Central memory CD8-positive, alpha-beta T cell (primary cell): ENCODE data around the gene CWC22.
"Not testable (repeated sequence)": the region's sequence is repeated elsewhere in the genome, so short reads cannot be mapped to it uniquely, and the experiment has no call there.

ENCODE experiments used
- ATAC-seq: fragments of 150-1000 bp; cut with Tn5 transposase; replicated peaks from 2 replicates; pipeline ENCODE4 v1.10.0; 2022; ENCODE audit warnings: mild to moderate bottlenecking, moderate FRiP score, moderate number of reproducible peaks; ENCODE audit not compliant: poor library complexity, severe bottlenecking; ENCODE audit errors: extremely low read depth
- DNase-seq, 2 donors: peaks; one replicate each; pipeline ENCODE4 v3.0.0; 2021; ENCODE audit warnings: low spot score in 2 of 2
- H3K27ac Mint-ChIP-seq: one replicate; pipeline ENCODE4 v1.8.0; 2022; ENCODE audit warnings: low read depth, mild to moderate bottlenecking, moderate library complexity, mixed read lengths
- H3K27me3 Mint-ChIP-seq: one replicate; pipeline ENCODE4 v1.8.0; 2022; ENCODE audit warnings: mixed read lengths
- H3K36me3 Mint-ChIP-seq: one replicate; pipeline ENCODE4 v1.8.0; 2022; ENCODE audit warnings: mild to moderate bottlenecking, moderate library complexity, mixed read lengths; ENCODE audit not compliant: insufficient read depth
- H3K4me1 Mint-ChIP-seq: one replicate; pipeline ENCODE4 v1.8.0; 2022; ENCODE audit warnings: mixed read lengths
- H3K4me3 Mint-ChIP-seq: one replicate; pipeline ENCODE4 v1.8.0; 2022; ENCODE audit warnings: mild to moderate bottlenecking, moderate library complexity, mixed read lengths
- H3K9me3 Mint-ChIP-seq: one replicate; pipeline ENCODE4 v1.8.0; 2022; ENCODE audit warnings: mixed read lengths

Gene CWC22

DNA sequence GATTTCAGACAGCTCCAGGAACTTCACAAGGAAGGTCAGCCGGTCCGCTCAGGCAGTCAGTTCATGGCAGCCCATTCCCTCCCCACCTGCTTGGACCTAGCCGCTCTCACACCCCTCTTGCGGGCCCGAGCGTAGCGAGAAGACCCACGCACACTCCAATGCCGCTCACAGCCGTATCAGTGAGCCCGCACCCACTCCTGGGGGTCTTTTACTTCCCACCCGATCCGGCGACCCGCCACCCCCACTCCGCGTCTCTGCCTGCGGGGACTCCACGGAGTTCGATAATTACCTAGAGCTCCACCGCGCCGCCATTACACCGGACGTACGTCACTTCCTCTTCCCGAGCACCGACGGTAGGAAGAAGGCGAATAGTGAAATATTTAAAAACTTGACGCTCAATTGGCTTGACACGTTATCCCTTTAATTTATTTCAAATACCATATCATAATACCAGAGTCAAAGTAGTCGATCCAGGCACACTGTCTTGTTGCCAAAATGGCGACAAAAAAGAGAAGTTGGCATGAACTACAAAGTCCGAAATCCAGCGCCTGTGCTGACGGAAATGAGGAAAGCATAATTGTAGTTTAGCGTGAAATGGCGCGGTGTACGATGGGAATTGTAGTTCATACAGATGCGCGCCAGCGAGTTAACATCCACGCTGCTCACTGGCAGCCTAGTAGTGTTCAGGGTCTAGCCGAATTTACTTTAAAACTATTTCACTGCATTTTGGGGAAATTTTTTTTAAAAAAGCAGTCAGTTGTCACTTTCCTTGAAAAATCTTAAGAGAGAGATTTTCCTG is at the start of gene CWC22:
Gene CWC22 (minus strand): TSS at position 517 of the 799 bp plus-strand sequence. CDS start 13,956 bp downstream, outside the sequence.
- ATAC-seq: peak; percentile 97
- Mint-ChIP-seq H3K27ac (peak within 1 kb of the TSS; percentile 100), H3K4me3 (peak within 1 kb of the TSS; percentile 97), H3K9me3 (no peaks in the 10 kb centered on the region), H3K4me1 (peaks cover 37% of the 10 kb centered on the region), H3K27me3 (no peaks in the 10 kb centered on the region), H3K36me3 (peaks cover 14% of the 10 kb centered on the region)
- peak; percentile 73 to 81 for DNase-seq

- H3K36me3 Mint-ChIP-seq: no peaks in the 10 kb centered on the region
- no peak for ATAC-seq
- no peak overlapping the region for H3K4me3 Mint-ChIP-seq
- H3K4me1 Mint-ChIP-seq: no peaks in the 10 kb centered on the region
- no peaks in the 10 kb centered on the region for H3K9me3 Mint-ChIP-seq
- DNase-seq: no peak
- H3K27me3 Mint-ChIP-seq: peaks cover 45% of the 10 kb centered on the region
- H3K27ac Mint-ChIP-seq: no peak overlapping the region
Observed at GRCh38 chr2:180056367-180057118, 49.4 kb upstream of the CWC22 start.

DNA sequence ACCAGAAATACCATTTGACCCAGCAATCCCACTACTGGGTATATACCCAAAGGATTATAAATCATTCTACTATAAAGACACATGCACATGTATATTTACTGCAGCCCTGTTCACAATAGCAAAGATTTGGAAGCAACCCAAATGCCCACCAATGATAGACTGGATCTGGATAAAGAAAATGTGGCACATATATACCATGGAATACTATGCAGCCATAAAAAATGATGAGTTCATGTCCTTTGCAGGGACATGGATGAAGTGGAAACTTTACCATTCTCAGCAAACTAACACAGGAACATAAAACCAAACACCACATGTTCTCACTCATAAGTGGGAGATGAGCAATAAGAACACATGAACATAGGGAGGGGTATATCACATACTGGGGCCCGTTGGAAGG is 47.5 kb upstream of the CWC22 start:
- not testable (repeated sequence) for H3K27ac Mint-ChIP-seq, DNase-seq, H3K4me3 Mint-ChIP-seq, H3K9me3 Mint-ChIP-seq, H3K36me3 Mint-ChIP-seq, H3K4me1 Mint-ChIP-seq, ATAC-seq
- H3K27me3 Mint-ChIP-seq: peaks cover 65% of the 10 kb centered on the region

DNA sequence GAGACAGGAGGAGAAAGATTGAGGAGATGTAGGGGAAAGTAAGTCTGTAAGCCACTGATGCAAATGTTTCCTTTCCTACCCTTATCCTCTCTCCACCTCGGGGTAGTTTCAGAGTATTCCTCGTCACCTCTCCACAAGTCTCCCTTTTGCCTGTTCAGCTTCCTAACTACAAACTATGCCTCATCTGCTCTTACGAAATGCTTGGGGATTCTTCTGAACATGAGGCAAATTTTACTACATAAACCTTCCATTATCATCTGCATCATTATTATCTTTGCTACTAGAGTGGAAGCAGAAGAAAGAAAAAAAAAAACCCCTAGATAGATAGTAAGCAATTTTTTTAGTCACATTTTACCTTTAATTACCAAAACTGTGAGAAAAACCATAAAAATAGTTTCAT is 43.1 kb upstream of the CWC22 start:
- H3K36me3 Mint-ChIP-seq: peaks cover under 1% of the 10 kb centered on the region
- no peaks in the 10 kb centered on the region for H3K4me1 Mint-ChIP-seq
- no peak overlapping the region for H3K4me3 Mint-ChIP-seq
- H3K9me3 Mint-ChIP-seq: no peaks in the 10 kb centered on the region
- no peak for ATAC-seq
- H3K27ac Mint-ChIP-seq: no peak overlapping the region
- DNase-seq: no peak
- peaks cover 71% of the 10 kb centered on the region for H3K27me3 Mint-ChIP-seq

DNA sequence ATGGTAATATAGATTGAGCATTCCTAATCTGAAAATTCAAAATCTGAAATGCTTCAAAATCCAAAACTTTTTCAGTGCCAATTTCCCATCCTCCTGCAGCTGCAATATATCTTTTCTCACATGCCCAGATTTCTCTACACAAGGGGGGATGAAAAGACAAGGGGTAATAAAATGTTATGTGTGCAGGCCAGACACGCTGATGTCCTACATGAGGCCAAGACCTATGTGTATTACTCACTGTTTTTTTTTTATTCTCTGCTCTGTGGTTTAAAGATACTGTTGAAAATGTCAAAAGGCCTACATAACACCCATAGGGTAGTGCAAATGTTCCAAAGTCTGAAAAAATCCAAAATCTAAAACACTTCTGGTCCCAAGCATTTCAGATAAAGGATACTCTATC is 41.2 kb upstream of the CWC22 start:
- Mint-ChIP-seq H3K4me3 (no peak overlapping the region), H3K9me3 (no peaks in the 10 kb centered on the region), H3K27me3 (peaks cover 81% of the 10 kb centered on the region), H3K4me1 (no peaks in the 10 kb centered on the region), H3K27ac (no peak overlapping the region), H3K36me3 (peaks cover 2% of the 10 kb centered on the region)
- DNase-seq (no peak), ATAC-seq (no peak)

- ATAC-seq (no peak), DNase-seq (no peak)
- Mint-ChIP-seq H3K27ac (no peak overlapping the region), H3K36me3 (peaks cover 2% of the 10 kb centered on the region), H3K4me1 (no peaks in the 10 kb centered on the region), H3K9me3 (no peaks in the 10 kb centered on the region), H3K4me3 (no peak overlapping the region), H3K27me3 (peaks cover 81% of the 10 kb centered on the region)
Observed at GRCh38 chr2:180046776-180047175, 39.7 kb upstream of the CWC22 start.

- Mint-ChIP-seq H3K4me3 (no peak overlapping the region), H3K27me3 (peaks cover 78% of the 10 kb centered on the region), H3K9me3 (no peaks in the 10 kb centered on the region), H3K27ac (no peak overlapping the region), H3K36me3 (peaks cover 2% of the 10 kb centered on the region), H3K4me1 (no peaks in the 10 kb centered on the region)
- no peak for ATAC-seq
- DNase-seq: no peak
Observed at GRCh38 chr2:180046202-180046601, 39.1 kb upstream of the CWC22 start.

DNA sequence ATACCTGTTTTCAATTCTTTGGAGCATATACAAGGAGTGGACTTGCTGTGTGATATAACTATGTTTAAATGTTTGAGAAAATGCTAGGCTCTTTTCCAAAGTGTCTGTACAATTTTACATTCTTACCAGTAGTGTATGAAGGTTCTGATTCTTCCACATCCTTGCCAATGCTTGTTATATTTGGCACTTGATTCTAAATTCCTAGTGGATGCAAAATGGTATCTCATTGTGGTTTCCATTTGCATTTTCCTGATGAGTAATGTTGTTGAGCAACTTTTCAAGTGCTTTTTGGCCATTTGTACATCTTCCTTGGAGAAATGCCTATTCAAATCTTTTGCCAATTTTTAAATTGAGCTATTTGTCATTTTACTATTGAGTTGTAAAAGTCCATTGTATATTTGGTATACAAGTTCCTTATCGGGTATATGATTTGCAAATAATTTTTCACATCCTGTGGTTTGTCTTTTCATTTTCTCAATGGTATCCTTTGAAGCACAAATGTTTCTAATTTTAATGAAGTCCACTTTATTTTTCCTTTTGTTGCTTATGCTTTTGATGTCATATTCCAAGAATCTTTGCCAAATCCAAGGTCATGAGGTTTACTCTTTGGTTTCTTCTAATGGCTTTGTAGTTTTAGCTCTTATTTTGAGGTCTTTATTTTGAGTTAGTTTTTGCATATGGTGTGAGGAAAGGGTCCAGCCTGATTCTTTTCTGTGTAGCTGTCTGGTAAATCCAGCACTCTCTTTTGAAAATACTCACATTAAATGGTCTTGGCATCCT is 33.2 kb upstream of the CWC22 start:
- Mint-ChIP-seq H3K27ac (no peak overlapping the region), H3K36me3 (peaks cover 2% of the 10 kb centered on the region), H3K4me1 (no peaks in the 10 kb centered on the region), H3K4me3 (no peak overlapping the region), H3K9me3 (no peaks in the 10 kb centered on the region), H3K27me3 (peaks cover 79% of the 10 kb centered on the region)
- DNase-seq (no peak), ATAC-seq (no peak)

- Mint-ChIP-seq H3K27ac (no peak overlapping the region), H3K4me3 (no peak overlapping the region), H3K27me3 (peaks cover 75% of the 10 kb centered on the region), H3K36me3 (peaks cover 2% of the 10 kb centered on the region), H3K9me3 (no peaks in the 10 kb centered on the region), H3K4me1 (no peaks in the 10 kb centered on the region)
- DNase-seq (no peak), ATAC-seq (no peak)
Observed at GRCh38 chr2:180038997-180039396, 31.9 kb upstream of the CWC22 start.

GRCh38 chr2:180033993-180034894 is 27.1 kb upstream of the CWC22 start:
- Mint-ChIP-seq H3K36me3 (peaks cover 2% of the 10 kb centered on the region), H3K9me3 (peaks cover 12% of the 10 kb centered on the region), H3K27me3 (peaks cover 89% of the 10 kb centered on the region), H3K4me3 (no peak overlapping the region), H3K27ac (no peak overlapping the region), H3K4me1 (no peaks in the 10 kb centered on the region)
- DNase-seq (no peak), ATAC-seq (no peak)

DNA sequence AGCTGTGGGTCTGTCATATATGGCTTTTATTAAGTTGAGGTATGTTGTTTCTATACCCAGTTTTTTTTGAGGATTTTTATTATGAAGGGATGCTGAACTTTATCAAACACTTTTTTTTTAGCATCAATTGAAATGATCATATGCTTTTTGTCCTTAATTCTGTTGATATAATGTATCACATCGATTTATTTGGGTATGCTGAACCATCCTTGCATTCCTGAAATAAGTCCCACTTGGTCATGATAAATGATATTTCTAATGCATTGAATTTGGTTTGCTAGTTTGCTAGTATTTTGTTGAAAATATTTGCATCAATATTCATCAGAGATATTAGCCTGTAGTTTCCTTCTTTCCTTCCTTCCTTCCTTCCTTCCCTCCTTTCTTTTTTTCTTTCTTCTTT is 22.5 kb upstream of the CWC22 start:
- no peak for DNase-seq
- Mint-ChIP-seq H3K9me3 (peaks cover 12% of the 10 kb centered on the region), H3K27ac (no peak overlapping the region), H3K4me1 (no peaks in the 10 kb centered on the region), H3K27me3 (peaks cover 73% of the 10 kb centered on the region), H3K36me3 (peaks cover 2% of the 10 kb centered on the region), H3K4me3 (no peak overlapping the region)
- no peak for ATAC-seq

DNA sequence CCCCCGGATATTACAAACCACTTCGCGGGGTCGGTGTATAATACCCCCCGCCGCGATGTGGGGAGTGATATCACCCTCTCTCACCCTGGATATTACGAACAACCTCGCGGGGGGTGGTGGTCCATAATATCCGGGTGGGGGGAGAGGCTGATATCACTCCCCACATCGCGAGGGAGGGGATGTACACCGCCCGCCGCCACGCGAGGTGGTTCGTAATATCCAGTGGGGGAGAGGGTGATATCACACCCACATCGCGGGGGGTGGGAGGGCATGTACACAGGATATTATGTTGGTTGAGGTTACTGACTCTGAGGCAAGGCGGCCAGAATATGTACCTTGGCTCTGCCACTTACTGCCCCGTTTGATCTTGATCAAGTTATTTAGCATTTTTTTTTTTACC is 14.8 kb upstream of the CWC22 start:
- Mint-ChIP-seq H3K4me1 (no peaks in the 10 kb centered on the region), H3K9me3 (no peaks in the 10 kb centered on the region), H3K27ac (no peak overlapping the region), H3K27me3 (peaks cover 61% of the 10 kb centered on the region), H3K36me3 (no peaks in the 10 kb centered on the region), H3K4me3 (no peak overlapping the region)
- DNase-seq: no peak
- ATAC-seq: no peak
